ENCODE data around the gene SIX2.
"Not testable (repeated sequence)": the region's sequence is repeated elsewhere in the genome, so short reads cannot be mapped to it uniquely, and the experiment has no call there.

Gene SIX2

GRCh38 chr2:45042401-45042800 lies 33.1 kb upstream of the SIX2 start:
- Histone ChIP-seq H3K27me3 (ENCODE audit: control insufficient read depth, insufficient read depth, low read length) (no peaks in the 10 kb centered on the region), H3K9me3 (ENCODE audit: control insufficient read depth, insufficient read depth, low read length) (no peaks in the 10 kb centered on the region), H3K27ac (ENCODE audit: low read length) (no peak overlapping the region), H3K4me3 (ENCODE audit: low read length) (no peak overlapping the region), H3K36me3 (ENCODE audit: control insufficient read depth, insufficient read depth, low read length) (no peaks in the 10 kb centered on the region), H3K4me1 (ENCODE audit: control insufficient read depth, insufficient read depth, low read length) (no peaks in the 10 kb centered on the region)
- no CpG with 5 or more reads among the region's 2 CpGs for WGBS (ENCODE audit: insufficient coverage, insufficient read length)
- no peak for DNase-seq (ENCODE audit: low read depth, low spot score)

GRCh38 chr2:45040786-45041185 lies 31.5 kb upstream of the SIX2 start:
- Histone ChIP-seq H3K4me3 (ENCODE audit: low read length) (no peak overlapping the region), H3K27ac (ENCODE audit: low read length) (no peak overlapping the region), H3K4me1 (ENCODE audit: control insufficient read depth, insufficient read depth, low read length) (no peaks in the 10 kb centered on the region), H3K9me3 (ENCODE audit: control insufficient read depth, insufficient read depth, low read length) (no peaks in the 10 kb centered on the region), H3K27me3 (ENCODE audit: control insufficient read depth, insufficient read depth, low read length) (no peaks in the 10 kb centered on the region), H3K36me3 (ENCODE audit: control insufficient read depth, insufficient read depth, low read length) (no peaks in the 10 kb centered on the region)
- DNase-seq (ENCODE audit: low read depth, low spot score), result no peak

GRCh38 chr2:45039804-45040203 lies 30.6 kb upstream of the SIX2 start:
- not testable (repeated sequence) for H3K27ac ChIP-seq (ENCODE audit: low read length); H3K4me1 ChIP-seq (ENCODE audit: control insufficient read depth, insufficient read depth, low read length); H3K36me3 ChIP-seq (ENCODE audit: control insufficient read depth, insufficient read depth, low read length); DNase-seq (ENCODE audit: low read depth, low spot score); H3K4me3 ChIP-seq (ENCODE audit: low read length); H3K27me3 ChIP-seq (ENCODE audit: control insufficient read depth, insufficient read depth, low read length); H3K9me3 ChIP-seq (ENCODE audit: control insufficient read depth, insufficient read depth, low read length)
- no CpG with 5 or more reads among the region's 5 CpGs for WGBS (ENCODE audit: insufficient coverage, insufficient read length)

- H3K4me1 ChIP-seq (ENCODE audit: control insufficient read depth, insufficient read depth, low read length); H3K27me3 ChIP-seq (ENCODE audit: control insufficient read depth, insufficient read depth, low read length); H3K4me3 ChIP-seq (ENCODE audit: low read length); DNase-seq (ENCODE audit: low read depth, low spot score); H3K9me3 ChIP-seq (ENCODE audit: control insufficient read depth, insufficient read depth, low read length); H3K36me3 ChIP-seq (ENCODE audit: control insufficient read depth, insufficient read depth, low read length); H3K27ac ChIP-seq (ENCODE audit: low read length): not testable (repeated sequence)
- WGBS (ENCODE audit: insufficient coverage, insufficient read length), result no CpG with 5 or more reads among the region's 5 CpGs
These were observed 29.6 kb upstream of the SIX2 start for GRCh38 chr2:45038861-45039260.

- H3K9me3 ChIP-seq (ENCODE audit: control insufficient read depth, insufficient read depth, low read length), result no peaks in the 10 kb centered on the region
- no peak overlapping the region for H3K4me3 ChIP-seq (ENCODE audit: low read length)
- 0 out of 2 replicates have a peak, but pooled peaks cover 1% of the 10 kb centered on the region for H3K4me1 ChIP-seq (ENCODE audit: control insufficient read depth, insufficient read depth, low read length)
- DNase-seq (ENCODE audit: low read depth, low spot score), result no peak
- H3K27ac ChIP-seq (ENCODE audit: low read length), result no peak overlapping the region
- H3K36me3 ChIP-seq (ENCODE audit: control insufficient read depth, insufficient read depth, low read length), result no peaks in the 10 kb centered on the region
- no peaks in the 10 kb centered on the region for H3K27me3 ChIP-seq (ENCODE audit: control insufficient read depth, insufficient read depth, low read length)
- whole genome bisulfite sequencing (ENCODE audit: insufficient coverage, insufficient read length), result no CpG with 5 or more reads among the region's 4 CpGs
These were observed 24.1 kb upstream of the SIX2 start for GRCh38 chr2:45033302-45033701.

- Histone ChIP-seq H3K27ac (ENCODE audit: low read length) (no peak overlapping the region), H3K4me3 (ENCODE audit: low read length) (no peak overlapping the region), H3K27me3 (ENCODE audit: control insufficient read depth, insufficient read depth, low read length) (no peaks in the 10 kb centered on the region), H3K9me3 (ENCODE audit: control insufficient read depth, insufficient read depth, low read length) (no peaks in the 10 kb centered on the region), H3K36me3 (ENCODE audit: control insufficient read depth, insufficient read depth, low read length) (no peaks in the 10 kb centered on the region), H3K4me1 (ENCODE audit: control insufficient read depth, insufficient read depth, low read length) (0 out of 2 replicates have a peak, but pooled peaks cover 1% of the 10 kb centered on the region)
- no CpG with 5 or more reads among the region's 3 CpGs for WGBS (ENCODE audit: insufficient coverage, insufficient read length)
- DNase-seq (ENCODE audit: low read depth, low spot score), result no peak
These were observed 21.8 kb upstream of the SIX2 start for GRCh38 chr2:45031028-45031427.

GRCh38 chr2:45030553-45030952 lies 21.3 kb upstream of the SIX2 start:
- no peak for DNase-seq (ENCODE audit: low read depth, low spot score)
- Histone ChIP-seq H3K27me3 (ENCODE audit: control insufficient read depth, insufficient read depth, low read length) (no peaks in the 10 kb centered on the region), H3K4me1 (ENCODE audit: control insufficient read depth, insufficient read depth, low read length) (0 out of 2 replicates have a peak, but pooled peaks cover 1% of the 10 kb centered on the region), H3K4me3 (ENCODE audit: low read length) (no peak overlapping the region), H3K9me3 (ENCODE audit: control insufficient read depth, insufficient read depth, low read length) (no peaks in the 10 kb centered on the region), H3K36me3 (ENCODE audit: control insufficient read depth, insufficient read depth, low read length) (no peaks in the 10 kb centered on the region), H3K27ac (ENCODE audit: low read length) (no peak overlapping the region)
- no CpG with 5 or more reads among the region's 4 CpGs for WGBS (ENCODE audit: insufficient coverage, insufficient read length)

GRCh38 chr2:45029215-45029614 lies 20.0 kb upstream of the SIX2 start:
- no peaks in the 10 kb centered on the region for H3K36me3 ChIP-seq (ENCODE audit: control insufficient read depth, insufficient read depth, low read length)
- no peak overlapping the region for H3K27ac ChIP-seq (ENCODE audit: low read length)
- WGBS (ENCODE audit: insufficient coverage, insufficient read length), result no CpG with 5 or more reads among the region's 6 CpGs
- H3K4me1 ChIP-seq (ENCODE audit: control insufficient read depth, insufficient read depth, low read length), result 0 out of 2 replicates have a peak, but pooled peaks cover 1% of the 10 kb centered on the region
- DNase-seq (ENCODE audit: low read depth, low spot score), result no peak
- no peaks in the 10 kb centered on the region for H3K27me3 ChIP-seq (ENCODE audit: control insufficient read depth, insufficient read depth, low read length)
- H3K9me3 ChIP-seq (ENCODE audit: control insufficient read depth, insufficient read depth, low read length), result no peaks in the 10 kb centered on the region
- no peak overlapping the region for H3K4me3 ChIP-seq (ENCODE audit: low read length)

GRCh38 chr2:45028276-45028675 lies 19.0 kb upstream of the SIX2 start:
- Histone ChIP-seq H3K4me1 (ENCODE audit: control insufficient read depth, insufficient read depth, low read length) (0 out of 2 replicates have a peak, but pooled peaks cover 1% of the 10 kb centered on the region), H3K27ac (ENCODE audit: low read length) (no peak overlapping the region), H3K4me3 (ENCODE audit: low read length) (no peak overlapping the region), H3K36me3 (ENCODE audit: control insufficient read depth, insufficient read depth, low read length) (no peaks in the 10 kb centered on the region), H3K27me3 (ENCODE audit: control insufficient read depth, insufficient read depth, low read length) (no peaks in the 10 kb centered on the region), H3K9me3 (ENCODE audit: control insufficient read depth, insufficient read depth, low read length) (no peaks in the 10 kb centered on the region)
- DNase-seq (ENCODE audit: low read depth, low spot score), result no peak
- WGBS (ENCODE audit: insufficient coverage, insufficient read length), result no CpG with 5 or more reads among the region's 1 CpG

GRCh38 chr2:45026924-45027450 lies 17.7 kb upstream of the SIX2 start:
- 0 out of 2 replicates have a peak, but pooled peaks cover 1% of the 10 kb centered on the region for H3K4me1 ChIP-seq (ENCODE audit: control insufficient read depth, insufficient read depth, low read length)
- H3K9me3 ChIP-seq (ENCODE audit: control insufficient read depth, insufficient read depth, low read length), result no peaks in the 10 kb centered on the region
- H3K27ac ChIP-seq (ENCODE audit: low read length), result no peak overlapping the region
- WGBS (ENCODE audit: insufficient coverage, insufficient read length), result no CpG with 5 or more reads among the region's 4 CpGs
- no peak for DNase-seq (ENCODE audit: low read depth, low spot score)
- no peaks in the 10 kb centered on the region for H3K36me3 ChIP-seq (ENCODE audit: control insufficient read depth, insufficient read depth, low read length)
- H3K27me3 ChIP-seq (ENCODE audit: control insufficient read depth, insufficient read depth, low read length), result no peaks in the 10 kb centered on the region
- no peak overlapping the region for H3K4me3 ChIP-seq (ENCODE audit: low read length)

- H3K27ac ChIP-seq (ENCODE audit: low read length), result no peak overlapping the region
- no peaks in the 10 kb centered on the region for H3K27me3 ChIP-seq (ENCODE audit: control insufficient read depth, insufficient read depth, low read length)
- H3K4me1 ChIP-seq (ENCODE audit: control insufficient read depth, insufficient read depth, low read length), result no peaks in the 10 kb centered on the region
- no peaks in the 10 kb centered on the region for H3K36me3 ChIP-seq (ENCODE audit: control insufficient read depth, insufficient read depth, low read length)
- no CpG with 5 or more reads among the region's 7 CpGs for WGBS (ENCODE audit: insufficient coverage, insufficient read length)
- no peaks in the 10 kb centered on the region for H3K9me3 ChIP-seq (ENCODE audit: control insufficient read depth, insufficient read depth, low read length)
- no peak for DNase-seq (ENCODE audit: low read depth, low spot score)
- H3K4me3 ChIP-seq (ENCODE audit: low read length), result no peak overlapping the region
These were observed 15.5 kb upstream of the SIX2 start for GRCh38 chr2:45024600-45025291.
